Testis (tissue), 2 donors: ENCODE data around the gene FHIT.

Source experiments
- POLR2A ChIP-seq: fragments of 450-650 bp; IDR thresholded peaks from one replicate; pipeline ENCODE4 v1.6.1; 2017; ENCODE audit warnings: antibody characterized with exemption, mild to moderate bottlenecking, moderate library complexity
- TF ChIP-seq, protein P1 (sequence below), 3 experiments: fragments of 450-650 bp in 2 of 3; fragments of 200-600 bp in 1 of 3; sonication (generic) in 1 of 3; IDR thresholded peaks; one replicate each; pipeline ENCODE4 v1.5.1; 2016 to 2019; ENCODE audit warnings: antibody characterized with exemption in 3 of 3, mild to moderate bottlenecking in 2 of 3, moderate library complexity in 1 of 3

DNA sequence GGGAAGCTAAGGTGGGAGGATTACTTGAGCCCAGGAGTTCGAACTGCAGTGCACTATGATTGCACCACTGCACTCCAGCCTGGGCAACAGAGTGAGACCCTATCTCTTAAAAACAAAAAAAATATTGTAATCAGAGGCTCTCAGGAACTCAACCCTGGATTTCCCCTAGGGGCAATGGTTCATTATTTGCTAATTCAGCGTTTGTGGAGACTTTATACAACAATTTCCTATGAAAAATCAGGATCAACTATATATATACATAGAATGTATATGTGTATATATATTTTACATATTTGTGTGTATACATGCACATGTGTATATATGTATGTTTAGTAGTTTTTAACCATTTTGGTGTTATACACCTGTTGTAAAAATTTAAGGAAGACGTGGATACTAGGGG lies 463.1 kb downstream of the FHIT start:
- TF ChIP-seq, protein P1, sequence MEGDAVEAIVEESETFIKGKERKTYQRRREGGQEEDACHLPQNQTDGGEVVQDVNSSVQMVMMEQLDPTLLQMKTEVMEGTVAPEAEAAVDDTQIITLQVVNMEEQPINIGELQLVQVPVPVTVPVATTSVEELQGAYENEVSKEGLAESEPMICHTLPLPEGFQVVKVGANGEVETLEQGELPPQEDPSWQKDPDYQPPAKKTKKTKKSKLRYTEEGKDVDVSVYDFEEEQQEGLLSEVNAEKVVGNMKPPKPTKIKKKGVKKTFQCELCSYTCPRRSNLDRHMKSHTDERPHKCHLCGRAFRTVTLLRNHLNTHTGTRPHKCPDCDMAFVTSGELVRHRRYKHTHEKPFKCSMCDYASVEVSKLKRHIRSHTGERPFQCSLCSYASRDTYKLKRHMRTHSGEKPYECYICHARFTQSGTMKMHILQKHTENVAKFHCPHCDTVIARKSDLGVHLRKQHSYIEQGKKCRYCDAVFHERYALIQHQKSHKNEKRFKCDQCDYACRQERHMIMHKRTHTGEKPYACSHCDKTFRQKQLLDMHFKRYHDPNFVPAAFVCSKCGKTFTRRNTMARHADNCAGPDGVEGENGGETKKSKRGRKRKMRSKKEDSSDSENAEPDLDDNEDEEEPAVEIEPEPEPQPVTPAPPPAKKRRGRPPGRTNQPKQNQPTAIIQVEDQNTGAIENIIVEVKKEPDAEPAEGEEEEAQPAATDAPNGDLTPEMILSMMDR (IDR thresholded peaks at IDR 0.05): no peak
- no peak for TF ChIP-seq POLR2A
